HL-60/S4 (cell line): ENCODE results near the gene OR5AU1.
"Not testable (repeated sequence)": the region's sequence is repeated elsewhere in the genome, so short reads cannot be mapped to it uniquely, and the experiment has no call there.

Source experiments
- in situ Hi-C: fragments of 300-500 bp; cut with MboI; formaldehyde crosslinking; loops from 2 replicates; pipeline ENCODE4 v1.14.3; 2022; ENCODE audit warnings: low sequenced_read_pairs

The OR5AU1 gene

DNA sequence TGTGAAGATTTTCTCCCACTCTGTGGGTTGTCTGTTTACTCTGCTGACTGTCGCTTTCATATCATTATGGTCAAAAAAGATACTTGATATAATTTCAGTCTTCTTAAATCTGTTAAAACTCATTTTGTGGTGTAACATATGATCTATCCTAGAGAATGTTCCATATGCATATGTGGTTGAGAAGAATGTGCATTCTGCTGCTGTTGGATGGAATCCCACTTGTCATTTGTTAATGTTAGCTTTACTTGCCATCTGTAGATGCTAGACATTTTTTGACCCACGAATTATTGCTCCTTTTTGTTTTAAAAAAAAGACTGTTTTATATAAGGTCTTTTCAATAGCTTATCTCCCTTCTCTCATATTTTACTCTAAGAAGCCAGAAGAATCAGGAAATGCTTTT is 26.3 kb upstream of the OR5AU1 start:
- in situ Hi-C loops = no loop called here

DNA sequence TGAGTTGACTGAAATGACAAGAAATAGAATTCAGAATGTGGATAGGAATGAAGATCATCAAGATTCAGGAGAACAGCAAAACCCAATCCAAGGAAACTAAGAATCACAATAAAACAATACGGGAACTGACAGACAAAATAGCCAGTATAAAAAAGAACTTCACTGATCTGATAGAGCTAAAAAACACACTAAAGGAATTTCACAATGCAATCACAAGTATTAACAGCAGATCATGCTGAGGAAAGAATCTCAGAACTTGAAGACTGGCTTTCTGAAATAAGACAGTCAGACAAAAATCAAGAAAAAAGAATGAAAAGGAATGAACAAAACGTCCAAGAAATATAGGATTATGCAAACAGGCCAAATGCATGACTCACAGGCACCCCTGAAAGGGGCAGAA is 15.3 kb upstream of the OR5AU1 start:
- in situ Hi-C loops = no loop called here

DNA sequence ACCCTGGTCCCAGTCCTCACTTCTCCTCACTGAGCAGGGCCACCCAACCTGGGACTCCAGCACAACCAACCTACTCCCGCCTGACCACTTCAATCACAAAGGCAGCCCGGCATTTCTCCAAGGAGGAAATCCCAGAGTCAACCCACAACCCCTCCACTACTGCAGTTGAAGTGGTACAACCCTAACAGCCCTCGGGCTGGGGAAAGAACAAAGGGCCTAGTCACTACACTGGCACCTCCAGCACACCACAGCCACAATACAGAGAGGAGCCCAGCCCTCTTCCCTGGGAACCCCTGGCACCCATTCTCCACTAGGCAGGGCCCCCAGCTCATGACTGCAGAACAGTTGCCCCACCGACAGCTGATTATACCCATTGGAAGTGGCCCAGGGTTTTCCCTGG is 13.7 kb upstream of the OR5AU1 start:
- in situ Hi-C loops = no loop called here

DNA sequence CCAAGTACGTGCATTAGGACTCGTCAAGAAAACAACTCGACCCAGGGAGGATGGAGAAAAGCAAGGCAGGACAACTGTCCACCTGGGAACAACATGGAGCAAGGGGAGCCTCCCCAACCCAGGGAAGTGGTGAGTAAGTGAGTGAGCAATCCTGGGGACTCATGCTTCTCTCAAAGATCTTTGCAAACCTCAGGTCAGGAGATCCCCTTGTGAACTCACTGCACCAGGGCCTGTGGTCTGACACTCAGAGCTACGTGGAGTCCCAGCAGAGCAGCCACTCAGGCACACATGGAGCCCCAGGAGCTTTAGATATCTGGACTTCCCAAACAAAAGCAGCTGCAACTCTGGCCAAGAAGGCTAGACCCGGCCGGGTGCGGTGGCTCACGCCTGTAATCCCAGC is 12.2 kb upstream of the OR5AU1 start:
- in situ Hi-C loops = no loop called here

DNA sequence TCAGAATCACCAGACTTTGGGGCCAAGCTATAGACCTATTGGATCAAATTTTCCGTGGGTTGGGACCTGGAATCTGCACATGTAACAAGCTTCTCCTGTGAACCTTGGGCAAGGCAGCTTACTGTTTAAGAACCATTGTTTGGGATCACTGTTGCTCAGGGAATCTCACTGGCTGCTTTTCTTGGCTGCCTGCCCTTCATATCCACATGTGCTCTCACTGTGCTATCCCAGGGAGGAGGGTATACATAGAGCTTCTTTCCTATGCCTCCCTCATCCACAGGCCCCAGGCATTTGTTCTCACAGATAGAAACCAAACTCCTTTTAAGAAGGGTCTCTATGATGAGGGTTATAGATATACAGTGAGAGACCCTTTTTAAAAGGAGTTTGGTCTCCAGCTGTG is 9.8 kb upstream of the OR5AU1 start:
- in situ Hi-C loops = not testable (repeated sequence)

DNA sequence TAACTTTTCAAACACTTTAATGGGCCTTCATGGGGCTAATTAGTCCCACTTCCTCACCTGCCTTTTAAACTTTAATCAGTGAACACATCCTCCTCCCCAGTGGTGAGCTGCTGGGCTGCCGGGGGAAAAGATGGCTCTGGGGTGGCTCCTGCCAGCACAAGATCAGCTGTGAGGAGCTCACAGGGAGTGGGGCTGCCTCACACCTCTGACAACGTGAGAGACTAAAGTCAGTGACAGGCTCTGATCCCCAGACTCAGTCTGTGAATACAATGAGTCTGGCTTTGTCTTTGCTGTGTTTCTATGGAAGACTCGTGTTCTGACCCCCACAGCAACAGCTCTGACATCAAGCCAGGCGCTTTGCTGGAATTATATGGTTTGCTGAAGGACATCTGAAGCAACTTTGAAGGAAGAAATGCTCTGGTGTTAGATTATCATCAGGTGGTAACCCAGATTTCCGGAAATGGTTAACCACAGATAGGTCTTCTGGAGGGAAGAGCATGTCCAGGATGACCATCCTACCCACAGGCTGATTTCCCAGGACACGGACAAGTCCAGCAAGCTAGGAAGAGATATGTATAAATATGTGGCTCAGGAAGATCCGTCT is 9.2 kb upstream of the OR5AU1 start:
- in situ Hi-C loops = not testable (repeated sequence)

DNA sequence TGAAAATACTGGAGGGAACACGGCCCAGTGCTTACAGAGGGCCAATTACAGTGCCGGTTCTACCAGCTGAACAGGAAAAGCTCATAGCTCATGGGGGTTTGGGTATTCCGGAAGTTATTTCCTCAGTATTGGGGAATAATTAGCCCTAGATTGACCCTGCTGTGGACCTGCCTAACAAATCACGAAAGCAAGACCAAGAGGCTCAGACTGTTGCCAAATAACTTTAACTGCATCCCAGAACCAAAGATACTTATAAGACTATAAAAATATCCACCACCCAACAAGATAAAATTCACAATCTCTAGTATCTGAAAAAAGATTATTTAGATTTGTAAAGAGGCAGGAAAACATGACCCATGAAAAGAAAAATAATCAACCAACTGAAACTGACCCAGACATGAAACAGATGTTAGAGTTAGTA is 8.0 kb upstream of the OR5AU1 start:
- in situ Hi-C loops = no loop called here

DNA sequence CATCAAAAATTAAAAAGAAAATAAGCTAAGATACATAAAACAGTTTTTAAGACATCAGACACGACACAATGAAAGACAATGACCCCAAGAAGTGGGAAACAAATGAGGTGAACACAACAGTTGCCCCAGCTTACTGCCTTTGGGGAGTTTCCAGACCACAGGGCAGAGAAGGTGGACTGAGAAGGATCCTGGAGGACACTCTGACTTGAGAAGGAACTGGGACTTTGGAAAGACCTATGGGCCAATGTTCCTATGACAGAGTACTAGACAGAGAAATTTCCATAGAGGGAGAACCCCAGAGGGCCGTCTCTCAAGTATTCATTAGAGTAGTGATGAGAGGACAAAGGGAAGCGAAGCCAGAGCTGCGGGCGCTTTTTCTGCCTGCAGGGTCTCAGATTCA is 6.2 kb upstream of the OR5AU1 start:
- in situ Hi-C loops = no loop called here

DNA sequence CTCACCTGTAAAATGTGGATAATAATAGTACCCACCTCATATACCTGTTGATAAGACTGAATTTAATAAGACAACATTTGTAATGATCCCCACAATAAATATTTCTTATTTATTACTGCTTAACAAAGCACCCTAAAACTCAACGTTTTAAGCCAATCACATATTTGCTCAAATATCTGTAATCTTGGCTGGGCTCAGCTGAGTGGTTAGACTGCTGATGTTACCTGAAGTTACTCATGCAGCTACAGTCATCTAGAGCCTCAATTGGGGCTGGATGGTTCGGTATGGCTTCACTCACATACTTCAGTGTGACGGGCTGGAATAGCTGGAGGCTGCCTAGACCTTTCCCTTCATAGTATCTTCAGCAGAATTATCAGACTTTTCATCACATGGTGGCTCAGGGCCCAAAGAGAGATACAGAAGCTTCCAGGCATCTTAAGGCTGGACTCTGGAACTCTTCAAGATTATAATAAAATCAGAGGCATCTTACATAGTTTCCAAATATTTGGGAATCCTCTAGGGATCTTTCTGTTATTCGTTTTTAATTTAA is 4.3 kb upstream of the OR5AU1 start:
- in situ Hi-C loops = no loop called here

DNA sequence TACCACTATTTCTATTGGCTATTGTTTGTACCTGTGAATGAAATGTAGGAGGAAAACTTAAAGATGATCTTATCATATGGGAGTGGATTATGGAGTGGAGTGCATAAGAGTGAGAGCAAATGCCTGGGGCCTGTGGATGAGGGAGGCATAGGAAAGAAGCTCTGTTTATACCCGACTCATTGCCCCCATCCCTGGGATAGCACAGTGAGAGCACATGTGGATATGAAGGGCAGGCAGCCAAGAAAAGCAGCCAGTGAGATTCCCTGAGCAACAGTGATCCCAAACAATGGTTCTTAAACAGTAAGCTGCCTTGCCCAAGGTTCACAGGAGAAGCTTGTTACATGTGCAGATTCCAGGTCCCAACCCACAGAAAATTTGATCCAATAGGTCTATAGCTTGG is 2.3 kb upstream of the OR5AU1 start:
- in situ Hi-C loops = not testable (repeated sequence)

DNA sequence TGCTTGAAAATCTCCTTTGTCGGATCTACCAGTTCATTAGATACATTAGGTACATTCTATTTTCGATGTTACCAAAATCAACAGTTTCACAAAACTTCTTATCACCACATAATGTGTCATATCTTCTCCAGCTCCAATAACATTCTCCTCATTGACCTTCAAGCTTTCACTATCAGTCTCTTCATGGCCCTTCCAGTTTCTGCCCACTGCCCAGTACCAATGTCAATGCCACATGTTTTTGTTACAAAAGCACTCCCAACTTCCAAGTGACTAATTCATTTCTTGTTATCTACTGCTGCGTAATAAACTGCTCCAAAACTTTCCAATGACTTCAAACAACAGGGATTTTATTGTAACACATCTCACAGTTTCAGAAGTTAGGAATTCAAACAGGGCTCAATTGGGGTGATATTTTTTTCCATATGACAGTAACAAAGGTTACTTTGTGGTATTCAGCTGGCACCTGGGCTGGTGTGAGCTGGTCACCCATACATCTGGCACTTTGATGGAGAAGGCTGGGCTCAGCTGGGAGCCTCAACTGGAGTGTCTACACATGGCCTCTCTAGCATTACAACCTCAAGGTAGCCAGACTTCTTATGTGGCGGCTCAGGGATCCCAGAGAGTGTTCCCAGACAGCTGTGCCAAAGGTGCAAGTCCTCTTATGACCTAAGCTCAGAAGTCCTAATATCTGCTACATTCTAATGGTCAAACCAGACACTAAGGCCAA is 6.1 kb downstream of the OR5AU1 start:
- in situ Hi-C loops = no loop called here

DNA sequence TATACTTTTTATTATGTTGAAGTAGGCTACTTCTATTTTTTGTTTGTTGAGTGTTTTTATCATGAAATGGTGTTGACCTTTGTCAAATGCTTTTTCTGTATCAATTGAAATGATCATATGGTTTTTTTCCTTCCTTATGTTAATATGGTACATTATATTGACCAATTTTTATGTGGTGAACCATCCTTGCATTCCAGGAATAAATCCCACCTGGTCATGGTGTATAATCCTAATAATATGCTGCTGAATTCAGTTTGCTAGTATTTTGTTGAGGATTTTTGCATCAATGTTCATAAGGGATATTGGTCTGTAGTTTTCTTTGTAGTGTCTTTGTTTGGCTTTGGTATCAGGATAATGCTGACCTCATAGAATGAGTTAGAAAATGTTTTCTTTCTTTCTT is 10.4 kb downstream of the OR5AU1 start:
- in situ Hi-C loops = no loop called here

DNA sequence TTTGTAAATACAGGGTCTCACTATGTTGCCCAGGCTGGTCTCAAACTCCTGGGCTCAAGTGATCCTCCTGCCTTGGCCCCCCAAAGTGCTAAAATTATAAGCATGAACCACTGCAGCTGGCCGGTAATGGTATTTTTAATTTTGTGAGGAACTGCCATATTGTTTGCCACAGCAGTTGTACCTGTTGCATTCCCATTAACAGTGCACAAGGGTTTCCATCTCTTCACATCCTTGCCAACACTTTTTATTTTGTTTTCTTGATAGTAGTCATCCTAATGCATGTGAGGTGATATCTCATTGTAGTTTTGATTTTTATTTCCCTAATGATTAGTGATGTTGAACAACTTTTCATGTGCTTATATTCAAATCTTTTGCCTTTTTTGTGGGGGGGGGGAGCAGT is 13.5 kb downstream of the OR5AU1 start:
- in situ Hi-C loops = no loop called here

DNA sequence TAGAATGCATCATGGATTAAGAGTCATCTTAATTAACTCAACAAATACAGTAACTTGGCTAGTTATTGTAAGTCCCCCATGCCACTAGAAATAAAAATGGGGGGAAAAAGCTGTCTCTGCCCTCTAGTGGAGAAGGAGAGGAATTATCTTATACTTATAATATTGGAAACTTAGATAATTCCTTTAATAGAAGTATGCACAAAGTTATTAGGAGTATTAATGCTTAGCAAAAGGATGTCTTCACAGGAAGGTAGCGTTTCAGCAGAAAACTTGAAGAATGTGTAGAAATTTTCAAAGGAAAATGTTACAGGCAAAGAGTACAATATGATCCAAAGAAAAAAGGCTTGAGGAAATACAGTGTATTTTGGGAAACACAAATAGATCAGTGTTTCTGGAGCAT is 19.8 kb downstream of the OR5AU1 start:
- in situ Hi-C loops = no loop called here

DNA sequence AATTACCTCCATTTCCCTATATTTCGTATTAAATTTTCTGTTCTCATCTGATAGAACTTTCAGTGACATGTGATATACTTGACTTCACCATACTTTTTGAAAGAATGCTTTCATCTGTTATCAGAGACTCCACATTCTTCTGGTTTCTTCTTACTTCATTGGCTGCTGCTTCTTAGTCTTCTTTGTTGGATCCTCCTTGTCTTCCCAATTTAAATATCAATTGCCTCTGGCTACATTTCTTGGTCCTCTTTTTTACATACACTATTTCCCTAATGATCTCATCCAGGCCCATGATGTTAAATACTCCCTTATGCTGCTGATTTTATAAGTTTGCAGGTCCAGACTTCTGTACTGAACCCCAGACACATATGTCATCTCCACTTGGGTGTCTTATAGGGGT is 22.0 kb downstream of the OR5AU1 start:
- in situ Hi-C loops = no loop called here

DNA sequence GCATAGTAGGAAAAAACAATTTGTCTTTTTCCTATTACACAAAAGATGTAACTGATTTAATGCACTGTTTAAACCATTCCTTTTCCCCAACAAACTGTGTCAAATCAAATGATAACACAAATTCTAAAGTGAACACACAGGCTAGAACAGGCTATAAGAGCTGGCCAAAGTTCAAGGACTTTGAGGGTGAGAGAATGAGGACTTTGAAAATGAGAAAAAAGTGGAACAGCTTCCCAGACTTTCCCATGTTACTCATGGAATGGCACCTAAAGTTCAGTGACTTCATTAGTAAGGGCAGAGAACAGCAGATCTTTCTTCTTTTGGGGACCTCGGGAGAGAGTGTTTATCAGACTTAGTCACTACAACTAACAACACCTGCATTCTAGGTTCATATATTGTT is 32.4 kb downstream of the OR5AU1 start:
- in situ Hi-C loops = no loop called here

DNA sequence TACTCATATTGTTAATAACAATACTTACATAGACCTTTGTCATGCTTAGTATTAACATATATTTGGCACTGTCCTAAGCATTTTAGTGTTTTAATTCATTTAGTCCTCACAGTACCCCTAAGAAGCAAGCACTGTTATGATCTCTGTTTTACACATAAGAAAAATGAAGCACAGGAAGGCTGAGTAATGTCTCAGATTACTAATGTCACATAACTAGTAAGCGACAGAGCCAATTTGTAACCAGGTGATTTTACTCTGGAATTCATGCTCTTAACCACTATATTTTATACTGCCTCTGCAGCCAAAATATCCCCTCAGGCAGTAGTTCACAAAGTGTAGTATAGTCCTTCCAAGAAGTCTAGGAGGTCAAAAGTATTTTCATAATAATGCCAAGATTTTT is 34.7 kb downstream of the OR5AU1 start:
- in situ Hi-C loops = no loop called here

DNA sequence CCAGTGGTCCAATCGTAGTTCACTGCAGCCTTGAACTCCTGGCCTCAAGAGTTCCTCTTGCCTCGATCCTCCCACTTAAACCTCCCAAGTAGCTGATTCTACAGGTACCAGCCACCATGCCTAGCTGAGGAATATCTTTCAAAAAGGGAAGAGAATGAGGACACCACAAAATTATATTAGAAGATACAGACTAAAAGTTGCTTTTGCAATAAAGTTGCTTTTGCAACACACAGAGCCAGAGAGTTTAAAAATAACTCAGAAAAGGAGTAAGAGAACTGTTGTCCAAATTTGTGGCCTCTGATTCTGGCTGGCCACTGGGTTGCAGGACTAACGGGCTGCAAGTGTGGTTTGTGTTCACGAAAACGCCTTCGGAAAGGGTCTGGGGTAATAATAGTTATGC is 35.2 kb downstream of the OR5AU1 start:
- in situ Hi-C loops = no loop called here

DNA sequence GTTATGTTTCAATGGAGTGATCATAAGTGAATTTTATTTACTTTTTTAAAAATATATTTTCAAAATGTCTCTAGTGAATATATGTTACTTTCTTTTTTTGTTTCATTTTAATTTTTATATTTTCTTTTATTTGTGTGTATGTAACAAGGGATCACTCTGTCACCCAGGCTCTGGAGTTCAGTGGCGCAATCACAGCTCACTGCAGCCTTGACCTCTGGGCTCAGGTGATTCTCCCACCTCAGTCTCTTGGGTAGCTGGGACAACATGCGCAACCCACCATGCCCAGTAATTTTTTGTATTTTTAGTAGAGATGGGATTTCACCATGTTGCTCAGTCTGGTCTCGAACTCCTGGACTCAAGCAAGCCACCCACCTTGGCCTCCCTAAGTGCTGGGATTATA is 36.9 kb downstream of the OR5AU1 start:
- in situ Hi-C loops = no loop called here

DNA sequence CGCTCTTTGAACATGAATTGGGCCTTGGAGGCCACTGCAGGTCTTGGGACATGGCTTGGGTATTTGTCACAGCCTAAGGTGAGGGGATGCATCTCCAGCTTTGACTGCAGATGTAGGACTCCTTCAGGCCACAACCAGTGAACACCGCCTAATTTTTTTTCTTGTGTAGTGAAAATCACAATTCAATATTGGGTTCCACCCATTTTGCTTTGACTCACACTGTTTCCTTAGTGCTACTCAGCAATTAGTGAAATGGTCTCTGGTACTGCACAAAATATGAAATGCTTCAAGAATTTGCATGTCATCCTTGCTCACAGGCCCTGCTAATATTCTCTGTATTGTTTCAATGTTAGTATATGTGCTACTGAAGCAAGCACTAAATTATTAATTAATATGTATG is 42.5 kb downstream of the OR5AU1 start:
- in situ Hi-C loops = no loop called here

DNA sequence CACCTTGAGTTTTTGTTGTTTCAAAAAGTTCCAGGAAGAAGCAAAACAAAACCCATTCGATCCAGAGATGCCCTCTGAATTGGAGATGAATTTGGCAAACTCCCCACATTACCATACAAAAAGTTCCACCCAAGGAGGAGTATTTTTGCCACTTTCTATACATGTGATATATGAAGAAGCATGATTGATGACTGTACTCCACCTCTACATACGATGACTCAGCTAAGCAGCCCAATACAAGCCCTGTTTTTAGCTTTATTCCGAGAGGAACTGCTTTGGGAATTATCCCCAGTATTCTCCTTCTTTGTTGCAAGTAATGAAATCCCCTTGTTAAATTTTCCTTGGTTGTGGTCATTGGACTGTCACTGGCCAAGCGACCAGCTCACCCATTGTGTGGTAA is 43.6 kb downstream of the OR5AU1 start:
- in situ Hi-C loops = no loop called here

DNA sequence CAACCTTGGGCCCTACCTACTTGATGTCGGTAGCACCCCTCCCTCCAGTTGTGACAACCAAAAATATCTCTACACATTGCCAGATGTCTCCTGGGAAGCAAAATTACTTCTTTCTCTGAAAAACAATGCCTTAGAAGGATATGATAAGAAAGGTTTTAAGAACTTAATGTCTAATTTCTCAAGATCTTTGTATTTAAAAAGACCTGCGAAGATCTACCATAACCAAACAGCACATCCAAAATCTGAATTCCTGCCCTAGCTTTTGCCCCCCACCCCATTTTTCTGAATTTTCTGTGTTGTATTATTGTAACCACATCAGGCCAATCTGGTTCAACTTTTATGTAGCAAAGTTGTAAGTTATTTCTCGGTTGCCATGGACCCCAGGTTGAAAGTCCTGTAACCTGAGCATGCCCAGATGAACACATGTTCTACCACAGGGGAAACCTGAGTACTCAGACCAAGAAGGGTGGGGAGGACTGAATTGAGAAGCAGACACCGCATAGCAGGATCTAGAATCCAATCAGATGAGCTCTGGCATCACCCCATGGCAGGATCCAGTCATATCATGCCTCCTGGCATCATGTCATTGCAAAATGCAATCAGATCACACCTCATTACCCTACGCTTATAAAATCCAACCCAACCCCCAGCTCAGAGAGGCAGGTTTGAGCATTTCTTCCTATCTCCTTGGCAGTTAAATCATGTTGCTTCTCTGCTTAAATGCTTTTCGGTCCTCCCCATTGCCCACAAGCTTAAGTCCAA is 46.3 kb downstream of the OR5AU1 start:
- in situ Hi-C loops = no loop called here
